Neural cell (in vitro differentiated cells): Measurements from ENCODE around the gene PKHD1.

ENCODE experiments used
- EZH2 ChIP-seq: fragments of 200-600, 300-800 bp; shearing (Covaris generic), sonication (generic); IDR thresholded peaks from 2 replicates; pipeline ENCODE4 v1.6.1; 2014; ENCODE audit warnings: antibody characterized with exemption, low read length, borderline replicate concordance, mild to moderate bottlenecking; ENCODE audit not compliant: insufficient read depth, poor library complexity, severe bottlenecking
- POLR2AphosphoS5 ChIP-seq: IDR thresholded peaks from 2 replicates; pipeline ENCODE4 v1.6.1; 2012

- TF ChIP-seq POLR2AphosphoS5 (no peak), EZH2 (no peak)
These were observed 517.1 kb downstream of the PKHD1 start for GRCh38 chr6:51570168-51570921.
